Measurements from ENCODE around the gene DEPDC5. TPM values are rescaled to one million over a fixed set of nuclear protein-coding genes. Genes with fewer than 3 reads are reported as not detected.

DEPDC5 gene
- total RNA-seq, 3 donors from 2014 or later, result 48.7 to 53.1 (median 49.5) TPM

GRCh38 chr22:31869739-31870138 lies 115.9 kb downstream of the DEPDC5 start:
- no peak overlapping the region for H3K4me3 ChIP-seq
- DNase-seq, result no peak
- no peaks in the 10 kb centered on the region for H3K9me3 ChIP-seq
- no peaks in the 10 kb centered on the region for H3K36me3 ChIP-seq (ENCODE audit: low read depth)
- no peak for TF ChIP-seq CTCF (IDR thresholded peaks at IDR 0.05)
- intact Hi-C loops (cut with DNase I, micrococcal nuclease), result no loop called here
- H3K4me1 ChIP-seq (ENCODE audit: low read depth), result peaks cover 11% of the 10 kb centered on the region
- no peak for ATAC-seq

- H3K9me3 ChIP-seq, result no peaks in the 10 kb centered on the region
- DNase-seq, result peak in 1 of 3 donors; percentile 36
- H3K4me1 ChIP-seq (ENCODE audit: low read depth), result peaks cover 11% of the 10 kb centered on the region
- no peak overlapping the region for H3K4me3 ChIP-seq
- intact Hi-C loops (cut with DNase I, micrococcal nuclease), result no loop called here
- no peaks in the 10 kb centered on the region for H3K36me3 ChIP-seq (ENCODE audit: low read depth)
- ATAC-seq, result peak; percentile 84
- TF ChIP-seq CTCF (IDR thresholded peaks at IDR 0.05), result no peak
These were observed 117.1 kb downstream of the DEPDC5 start for GRCh38 chr22:31870890-31871289.

GRCh38 chr22:31871480-31871879 lies 117.7 kb downstream of the DEPDC5 start:
- Histone ChIP-seq H3K9me3 (no peaks in the 10 kb centered on the region), H3K4me1 (ENCODE audit: low read depth) (peaks cover 11% of the 10 kb centered on the region), H3K36me3 (ENCODE audit: low read depth) (no peaks in the 10 kb centered on the region), H3K4me3 (no peak overlapping the region)
- TF ChIP-seq CTCF (IDR thresholded peaks at IDR 0.05), result no peak
- intact Hi-C loops (cut with DNase I, micrococcal nuclease), result no loop called here
- no peak for ATAC-seq
- no peak for DNase-seq

- intact Hi-C loops (cut with DNase I, micrococcal nuclease), result no loop called here
- Histone ChIP-seq H3K4me1 (ENCODE audit: low read depth) (peaks cover 11% of the 10 kb centered on the region), H3K36me3 (ENCODE audit: low read depth) (no peaks in the 10 kb centered on the region), H3K9me3 (no peaks in the 10 kb centered on the region), H3K4me3 (no peak overlapping the region)
- no peak for TF ChIP-seq CTCF (IDR thresholded peaks at IDR 0.05)
- ATAC-seq (no peak), DNase-seq (no peak)
These were observed 118.4 kb downstream of the DEPDC5 start for GRCh38 chr22:31872209-31872608.

- TF ChIP-seq CTCF (IDR thresholded peaks at IDR 0.05), result no peak
These were observed 121.0 kb downstream of the DEPDC5 start for GRCh38 chr22:31874821-31875220.

More at GRCh38 chr22:31874821-31875220, 121.0 kb downstream of the DEPDC5 start:
- Histone ChIP-seq H3K4me3 (no peak overlapping the region), H3K9me3 (no peaks in the 10 kb centered on the region), H3K36me3 (ENCODE audit: low read depth) (no peaks in the 10 kb centered on the region), H3K4me1 (ENCODE audit: low read depth) (peaks cover 11% of the 10 kb centered on the region)
- intact Hi-C loops (cut with DNase I, micrococcal nuclease), result no loop called here
- DNase-seq (no peak), ATAC-seq (no peak)
